HepG2 (cell line): ENCODE data around the gene CATSPERD. TPM values are rescaled to one million over a fixed set of nuclear protein-coding genes. Genes with fewer than 3 reads are reported as not detected.

Experiments used
- ATAD3A ChIP-seq: sonication (generic); formaldehyde crosslinking; IDR thresholded peaks from 2 replicates; pipeline ENCODE4 v1.4.0; 2020; ENCODE audit warnings: missing genetic modification reagents
- CBFB ChIP-seq: sonication (generic); formaldehyde crosslinking; IDR thresholded peaks from 2 replicates; pipeline ENCODE4 v1.4.0; 2020; ENCODE audit warnings: missing genetic modification reagents
- CHCHD3 ChIP-seq: sonication (generic); formaldehyde crosslinking; IDR thresholded peaks from 2 replicates; pipeline ENCODE4 v1.8.0; 2022; ENCODE audit warnings: mild to moderate bottlenecking, missing genetic modification reagents, moderate library complexity
- CHD2 ChIP-seq: IDR thresholded peaks from 2 replicates; pipeline ENCODE4 v1.6.1; 2011; ENCODE audit warnings: low read depth, low read length, improper control_type of control experiment
- EZH2 ChIP-seq: conservative IDR thresholded peaks from 2 replicates; pipeline ENCODE4 v1.6.1; 2012; ENCODE audit warnings: mild to moderate bottlenecking, low read depth, low read length, moderate library complexity
- GATAD2A ChIP-seq: IDR thresholded peaks from 2 replicates; pipeline ENCODE4 v1.6.1; 2016
- HIC2 ChIP-seq: sonication (generic); formaldehyde crosslinking; IDR thresholded peaks from 2 replicates; pipeline ENCODE4 v1.9.0; 2022; ENCODE audit warnings: low read depth, missing genetic modification reagents
- HNRNPL ChIP-seq: fragments of 200-400 bp; formaldehyde crosslinking; IDR thresholded peaks from 2 replicates; pipeline ENCODE4 v1.6.1; 2017; ENCODE audit warnings: mild to moderate bottlenecking, low read depth, low read length
- NCOR1 ChIP-seq: fragments of 200-600 bp; sonication (generic); IDR thresholded peaks from 2 replicates; pipeline ENCODE4 v1.7.0; 2017; ENCODE audit warnings: antibody characterized with exemption, low read length, borderline replicate concordance
- RARG ChIP-seq: sonication (generic); formaldehyde crosslinking; IDR thresholded peaks from 2 replicates; pipeline ENCODE4 v1.4.0; 2020; ENCODE audit warnings: low read depth, mild to moderate bottlenecking, missing genetic modification reagents
- SIN3A ChIP-seq: IDR thresholded peaks from 2 replicates; pipeline ENCODE4 v1.6.1; 2011; ENCODE audit warnings: low read depth, mild to moderate bottlenecking, control low read depth, low read length, borderline replicate concordance
- SIX4 ChIP-seq: sonication (generic); formaldehyde crosslinking; IDR thresholded peaks from 2 replicates; pipeline ENCODE4 v1.4.0; 2020; ENCODE audit warnings: missing genetic modification reagents
- SMAD1 ChIP-seq: sonication (generic); formaldehyde crosslinking; IDR thresholded peaks from 2 replicates; pipeline ENCODE4 v1.4.0; 2020; ENCODE audit warnings: missing genetic modification reagents, low read depth, mild to moderate bottlenecking, borderline replicate concordance
- TBP ChIP-seq: sonication (generic); formaldehyde crosslinking; IDR thresholded peaks from 2 replicates; pipeline ENCODE4 v1.5.0; 2020; ENCODE audit warnings: missing genetic modification reagents
- ZC3H13 ChIP-seq: sonication (generic); formaldehyde crosslinking; IDR thresholded peaks from 2 replicates; pipeline ENCODE4 v1.8.1; 2023; ENCODE audit warnings: mild to moderate bottlenecking, missing genetic modification reagents, moderate library complexity
- ZFP1 ChIP-seq: IDR thresholded peaks from 2 replicates; pipeline ENCODE4 v1.6.1; 2016
- ZFP91 ChIP-seq: sonication (generic); formaldehyde crosslinking; IDR thresholded peaks from 2 replicates; pipeline ENCODE4 v1.9.0; 2022; ENCODE audit warnings: missing genetic modification reagents, mild to moderate bottlenecking, borderline replicate concordance
- ZMYM4 ChIP-seq: sonication (generic); formaldehyde crosslinking; IDR thresholded peaks from 2 replicates; pipeline ENCODE4 v1.8.1; 2023; ENCODE audit warnings: mild to moderate bottlenecking, missing genetic modification reagents
- ZNF207 ChIP-seq: fragments of 450-650 bp; IDR thresholded peaks from 2 replicates; pipeline ENCODE4 v1.6.1; 2016; ENCODE audit warnings: antibody characterized with exemption, borderline replicate concordance
- ZNF547 ChIP-seq: sonication (generic); formaldehyde crosslinking; IDR thresholded peaks from 2 replicates; pipeline ENCODE4 v1.5.1; 2020; ENCODE audit warnings: mild to moderate bottlenecking, missing genetic modification reagents
- ZNF777 ChIP-seq: sonication (generic); formaldehyde crosslinking; IDR thresholded peaks from 2 replicates; pipeline ENCODE4 v1.4.0; 2020; ENCODE audit warnings: missing genetic modification reagents
- ZNF792 ChIP-seq: IDR thresholded peaks from 2 replicates; pipeline ENCODE4 v1.6.1; 2016
- ZSCAN5A ChIP-seq: sonication (generic); formaldehyde crosslinking; IDR thresholded peaks from 2 replicates; pipeline ENCODE4 v1.8.0; 2022; ENCODE audit warnings: mild to moderate bottlenecking, missing genetic modification reagents, borderline replicate concordance
- polyA plus RNA-seq, 8 experiments: library from polyadenylated mRNA; depleted of rRNA in 3 of 8; stranded (reverse) in 7 of 8; unstranded in 1 of 8; fragments of >200 nt; fragmentation: Illumina TruSeq in 4 of 8; extraction: Trizol in 4 of 8; gene quantifications; 2 replicates each; pipeline versions ENCODE4 v1.2.1 to v1.2.3, GENCODE V29; 2011 to 2016; ENCODE audit warnings: low read depth in 4 of 8, missing spikeins in 1 of 8, mixed read lengths in 1 of 8; ENCODE audit not compliant: insufficient read depth in 1 of 8
- total RNA-seq, 5 experiments: library from RNA; depleted of rRNA; stranded (reverse); fragments of >200 nt; fragmentation: Illumina TruSeq; extraction: Trizol; gene quantifications; 2 replicates each; pipeline ENCODE4 v1.2.3, GENCODE V29; 2016; ENCODE audit warnings: low read depth in 1 of 5
- TF ChIP-seq, protein P1 (sequence below): sonication (generic); formaldehyde crosslinking; conservative IDR thresholded peaks from 2 replicates; pipeline ENCODE4 v1.5.0; 2020; ENCODE audit warnings: missing genetic modification reagents

CATSPERD gene
- total and polyA plus RNA-seq, 2 of the 13 experiments (the other 11 are each of a cell fraction or from before 2014, with no cell fraction given) = 0.04 TPM; not detected in 1

DNA sequence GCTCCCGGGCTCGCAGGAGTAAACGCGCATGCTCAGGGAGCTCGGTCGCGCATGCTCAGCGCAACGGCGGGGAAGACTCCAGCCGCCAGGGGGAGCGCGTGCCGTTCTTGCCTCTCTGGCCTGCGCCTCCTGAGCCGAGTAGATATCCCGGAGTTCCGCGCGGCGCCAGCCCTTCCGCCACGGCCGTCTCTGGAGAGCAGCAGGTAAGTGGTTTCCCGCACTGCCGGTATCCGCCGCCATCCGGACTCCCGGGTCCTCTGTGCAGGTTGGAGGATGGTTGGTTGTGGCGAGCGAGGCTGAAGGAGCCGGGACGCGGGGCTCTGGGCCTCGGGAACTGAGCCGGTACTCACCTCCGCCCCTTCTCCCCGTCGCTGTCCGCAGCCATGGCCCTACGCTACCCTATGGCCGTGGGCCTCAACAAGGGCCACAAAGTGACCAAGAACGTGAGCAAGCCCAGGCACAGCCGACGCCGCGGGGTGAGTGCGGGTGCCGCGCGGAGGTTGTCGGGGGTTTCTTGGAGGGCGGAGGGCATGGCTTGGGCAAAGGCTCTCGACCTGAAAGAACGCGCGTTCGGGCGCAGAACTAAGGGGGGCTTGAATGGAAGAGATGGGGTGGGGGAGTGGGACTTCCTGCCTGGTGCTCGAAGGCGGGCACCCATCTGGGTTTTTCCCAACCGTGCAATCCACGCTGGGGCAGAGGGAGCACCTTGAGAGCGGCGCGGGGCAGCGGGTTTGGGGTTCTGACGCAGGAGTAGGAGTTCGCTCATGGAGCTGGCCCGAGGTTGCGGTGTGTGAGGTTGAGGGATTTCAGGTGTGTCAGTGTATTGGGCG, 30.1 kb upstream of the CATSPERD start, which contains the start of gene RPL36 (continued):
- TF ChIP-seq SMAD1 (CRISPR knock-in tag) (peak; percentile 99), SIX4 (CRISPR knock-in tag) (no peak; the same call in 1 of the 2 replicates), ZFP1 (CRISPR knock-in tag) (no peak), TBP (CRISPR knock-in tag) (no peak), CHD2 (no peak), GATAD2A (peak; percentile 52; the same call in 1 of the 2 replicates), EZH2 (no peak), CBFB (peak; percentile 81), RARG (CRISPR knock-in tag) (no peak), ZC3H13 (CRISPR knock-in tag) (peak; percentile 49; the same call in 1 of the 2 replicates), ZSCAN5A (CRISPR knock-in tag) (no peak; the same call in 1 of the 2 replicates), ZFP91 (CRISPR knock-in tag) (peak; percentile 83), SIN3A (peak; percentile 71; the same call in 1 of the 2 replicates), ZNF207 (no peak), ZNF547 (CRISPR knock-in tag) (peak; percentile 91), HIC2 (CRISPR knock-in tag) (no peak; the same call in 1 of the 2 replicates), ZNF777 (CRISPR knock-in tag) (no peak; the same call in none of the 2 replicates), HNRNPL (peak; percentile 67), CHCHD3 (CRISPR knock-in tag) (peak; percentile 96), ZNF792 (peak; percentile 68), ATAD3A (CRISPR knock-in tag) (no peak), NCOR1 (no peak), ZMYM4 (CRISPR knock-in tag) (peak; percentile 89)
- TF ChIP-seq, protein P1, sequence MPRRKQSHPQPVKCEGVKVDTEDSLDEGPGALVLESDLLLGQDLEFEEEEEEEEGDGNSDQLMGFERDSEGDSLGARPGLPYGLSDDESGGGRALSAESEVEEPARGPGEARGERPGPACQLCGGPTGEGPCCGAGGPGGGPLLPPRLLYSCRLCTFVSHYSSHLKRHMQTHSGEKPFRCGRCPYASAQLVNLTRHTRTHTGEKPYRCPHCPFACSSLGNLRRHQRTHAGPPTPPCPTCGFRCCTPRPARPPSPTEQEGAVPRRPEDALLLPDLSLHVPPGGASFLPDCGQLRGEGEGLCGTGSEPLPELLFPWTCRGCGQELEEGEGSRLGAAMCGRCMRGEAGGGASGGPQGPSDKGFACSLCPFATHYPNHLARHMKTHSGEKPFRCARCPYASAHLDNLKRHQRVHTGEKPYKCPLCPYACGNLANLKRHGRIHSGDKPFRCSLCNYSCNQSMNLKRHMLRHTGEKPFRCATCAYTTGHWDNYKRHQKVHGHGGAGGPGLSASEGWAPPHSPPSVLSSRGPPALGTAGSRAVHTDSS = no peak
